Right lung (tissue), 5 donors: ENCODE data around the gene SLFN13. TPM values are rescaled to one million over a fixed set of nuclear protein-coding genes. Genes with fewer than 3 reads are reported as not detected.
"Not testable (repeated sequence)": the region's sequence is repeated elsewhere in the genome, so short reads cannot be mapped to it uniquely, and the experiment has no call there.

Experiments used
- DNase-seq, 2 donors: peaks; one replicate each; pipeline ENCODE4 v3.0.0-alpha.2; 2013
- polyA plus RNA-seq, 5 donors: library from polyadenylated mRNA; unstranded; fragments of 120-200 nt; gene quantifications; one replicate each; pipeline versions ENCODE4 v1.2.1 to v1.2.3, GENCODE V29; 2013; ENCODE audit warnings: inconsistent platforms in 1 of 5, low replicate concordance in 1 of 5; ENCODE audit not compliant: insufficient read length in 5 of 5, insufficient read depth in 1 of 5

The SLFN13 gene
- polyA plus RNA-seq, 5 donors = 16.5 to 32.6 (median 28.2) TPM

GRCh38 chr17:35438433-35438832 lies 10.1 kb downstream of the SLFN13 start:
- no peak for DNase-seq

GRCh38 chr17:35433075-35433894 lies 15.3 kb downstream of the SLFN13 start:
- peak; percentile 80 to 84 for DNase-seq

GRCh38 chr17:35432176-35433074 lies 16.1 kb downstream of the SLFN13 start, which contains the start of gene SLFN12:
Gene SLFN12, minus strand, starts transcription at chr17:35432500. Its CDS starts 9,472 bp downstream, at chr17:35423028.
- peak; percentile 87 to 89 for DNase-seq

- no peak for DNase-seq
These were observed 18.9 kb downstream of the SLFN13 start for GRCh38 chr17:35429702-35430101.

GRCh38 chr17:35428229-35428628 lies 20.3 kb downstream of the SLFN13 start:
- no peak for DNase-seq

- DNase-seq = no peak
These were observed 24.8 kb downstream of the SLFN13 start for GRCh38 chr17:35423761-35424160.

- not testable (repeated sequence) for DNase-seq
These were observed 27.5 kb downstream of the SLFN13 start for GRCh38 chr17:35421069-35421468.

- DNase-seq = no peak
These were observed 31.9 kb downstream of the SLFN13 start for GRCh38 chr17:35416659-35417058.

- DNase-seq = not testable (repeated sequence)
These were observed 33.9 kb downstream of the SLFN13 start for GRCh38 chr17:35414707-35415106.

- no peak for DNase-seq
These were observed 34.3 kb downstream of the SLFN13 start for GRCh38 chr17:35414247-35414646.

- DNase-seq = no peak
These were observed 41.0 kb downstream of the SLFN13 start for GRCh38 chr17:35407531-35407930.

GRCh38 chr17:35406568-35406967 lies 42.0 kb downstream of the SLFN13 start:
- no peak for DNase-seq

GRCh38 chr17:35404360-35404759 lies 44.2 kb downstream of the SLFN13 start:
- DNase-seq = no peak

GRCh38 chr17:35393783-35394182 lies 54.8 kb downstream of the SLFN13 start:
- not testable (repeated sequence) for DNase-seq

- no peak for DNase-seq
These were observed 57.9 kb downstream of the SLFN13 start for GRCh38 chr17:35390663-35391062.

- DNase-seq = no peak
These were observed 58.4 kb downstream of the SLFN13 start for GRCh38 chr17:35390156-35390555.

- DNase-seq = no peak
These were observed 61.1 kb downstream of the SLFN13 start for GRCh38 chr17:35387496-35387895.

Other genes with a start within 250 kb of the SLFN13 start
- gene SLFN5, start 205.7 kb downstream of the SLFN13 start, polyA plus RNA-seq = 10 to 100 TPM; 14.2 to 25.7 (median 24.0) TPM
- 10 to 100 TPM; 18.7 to 24.2 (median 21.2) TPM for gene SLFN11, start 75.1 kb downstream of the SLFN13 start, polyA plus RNA-seq
- 10 to 100 TPM; 17.1 to 32.0 (median 30.3) TPM for gene SLFN12, start 16.3 kb downstream of the SLFN13 start, polyA plus RNA-seq
- gene SLFN12L, start 88.9 kb upstream of the SLFN13 start, polyA plus RNA-seq = 10 to 100 TPM in 4 of 5 donors, 1 to 10 TPM in 1; 8.2 to 28.0 (median 16.9) TPM
- under 1 TPM; 0.54 to 0.95 (median 0.71) TPM for gene SLFN14, start 112.1 kb upstream of the SLFN13 start, polyA plus RNA-seq
- 10 to 100 TPM in 1 of 5 donors, 1 to 10 TPM in 4; 8.8 to 10.6 (median 9.8) TPM for gene PEX12, start 129.8 kb upstream of the SLFN13 start, polyA plus RNA-seq
- 100 to 1,000 TPM; 122 to 158 (median 147) TPM for gene AP2B1, start 138.6 kb upstream of the SLFN13 start, polyA plus RNA-seq